HEK293 (cell line): ENCODE measurements around the gene ZBTB1.
A peak's percentile ranks its signal among the peaks of the same experiment; 100 is the strongest.

ENCODE experiments used
- BCL11B ChIP-seq: fragments of 450-650 bp; formaldehyde crosslinking; IDR thresholded peaks from 2 replicates; pipeline ENCODE4 v1.5.1; 2016; ENCODE audit warnings: low read depth, missing biosample characterization, missing genetic modification characterization
- HIC1 ChIP-seq: fragments of 450-650 bp; formaldehyde crosslinking; IDR thresholded peaks from 2 replicates; pipeline ENCODE4 v1.5.1; 2016; ENCODE audit warnings: missing biosample characterization, missing genetic modification characterization
- HOXA7 ChIP-seq: sonication (generic); formaldehyde crosslinking; IDR thresholded peaks from 2 replicates; pipeline ENCODE4 v1.8.1; 2022; ENCODE audit warnings: missing genetic modification reagents, borderline replicate concordance
- MEIS1 ChIP-seq: sonication (generic); formaldehyde crosslinking; IDR thresholded peaks from 2 replicates; pipeline ENCODE4 v1.8.1; 2022; ENCODE audit warnings: missing genetic modification reagents, mild to moderate bottlenecking, borderline replicate concordance
- PATZ1 ChIP-seq: fragments of 450-650 bp; formaldehyde crosslinking; IDR thresholded peaks from 2 replicates; pipeline ENCODE4 v1.5.1; 2016; ENCODE audit warnings: missing biosample characterization, missing genetic modification characterization
- PBX3 ChIP-seq: sonication (generic); formaldehyde crosslinking; IDR thresholded peaks from 2 replicates; pipeline ENCODE4 v1.8.1; 2022; ENCODE audit warnings: mild to moderate bottlenecking, moderate library complexity, missing genetic modification reagents
- SP2 ChIP-seq: fragments of 450-650 bp; formaldehyde crosslinking; IDR thresholded peaks from 2 replicates; pipeline ENCODE4 v1.5.1; 2016; ENCODE audit warnings: missing biosample characterization, missing genetic modification characterization
- TRIM28 ChIP-seq: IDR thresholded peaks from 2 replicates; pipeline ENCODE4 v1.6.1; 2011; ENCODE audit warnings: low read length, control low read depth, borderline replicate concordance
- WT1 ChIP-seq: fragments of 450-650 bp; formaldehyde crosslinking; IDR thresholded peaks from 2 replicates; pipeline ENCODE4 v1.5.1; 2016; ENCODE audit warnings: missing biosample characterization, missing genetic modification characterization
- YY1 ChIP-seq: fragments of 450-650 bp; formaldehyde crosslinking; IDR thresholded peaks from 2 replicates; pipeline ENCODE4 v1.5.1; 2018; ENCODE audit warnings: missing biosample characterization, missing genetic modification characterization
- YY2 ChIP-seq: fragments of 450-650 bp; formaldehyde crosslinking; IDR thresholded peaks from 2 replicates; pipeline ENCODE4 v1.5.1; 2016; ENCODE audit warnings: missing biosample characterization, missing genetic modification characterization
- ZBTB8A ChIP-seq: fragments of 450-650 bp; formaldehyde crosslinking; IDR thresholded peaks from 2 replicates; pipeline ENCODE4 v1.5.1; 2016; ENCODE audit warnings: missing biosample characterization, missing genetic modification characterization
- ZNF148 ChIP-seq: fragments of 450-650 bp; formaldehyde crosslinking; IDR thresholded peaks from 2 replicates; pipeline ENCODE4 v1.5.0; 2017; ENCODE audit warnings: missing biosample characterization, missing genetic modification characterization, borderline replicate concordance
- ZNF155 ChIP-seq: fragments of 450-650 bp; formaldehyde crosslinking; IDR thresholded peaks from 2 replicates; pipeline ENCODE4 v1.5.1; 2016; ENCODE audit warnings: missing biosample characterization, missing genetic modification characterization
- ZNF274 ChIP-seq, 2 experiments: fragments of 200-500 bp in 1 of 2; fragments of 450-650 bp in 1 of 2; sonication (Bioruptor generic) in 1 of 2; formaldehyde crosslinking in 1 of 2; IDR thresholded peaks; 2 replicates each; pipeline versions ENCODE4 v1.5.1 to v1.6.1; 2014 to 2016; ENCODE audit warnings: borderline replicate concordance in 1 of 2, inconsistent platforms in 1 of 2, low read length in 1 of 2, missing biosample characterization in 1 of 2, missing genetic modification characterization in 1 of 2
- ZNF366 ChIP-seq: fragments of 450-650 bp; formaldehyde crosslinking; conservative IDR thresholded peaks from 2 replicates; pipeline ENCODE4 v1.5.1; 2016; ENCODE audit warnings: missing biosample characterization, missing genetic modification characterization
- ZNF391 ChIP-seq: fragments of 450-650 bp; formaldehyde crosslinking; IDR thresholded peaks from 2 replicates; pipeline ENCODE4 v1.5.1; 2016; ENCODE audit warnings: low read depth, missing biosample characterization, missing genetic modification characterization, borderline replicate concordance
- ZNF416 ChIP-seq: fragments of 450-650 bp; formaldehyde crosslinking; IDR thresholded peaks from 2 replicates; pipeline ENCODE4 v1.5.1; 2016; ENCODE audit warnings: missing biosample characterization, missing genetic modification characterization
- ZNF48 ChIP-seq: fragments of 450-650 bp; formaldehyde crosslinking; IDR thresholded peaks from 2 replicates; pipeline ENCODE4 v1.5.1; 2016; ENCODE audit warnings: missing biosample characterization, missing genetic modification characterization
- ZNF514 ChIP-seq: fragments of 450-650 bp; formaldehyde crosslinking; IDR thresholded peaks from 2 replicates; pipeline ENCODE4 v1.5.1; 2016; ENCODE audit warnings: missing biosample characterization, missing genetic modification characterization
- ZNF600 ChIP-seq: fragments of 450-650 bp; formaldehyde crosslinking; IDR thresholded peaks from 2 replicates; pipeline ENCODE4 v1.5.1; 2016; ENCODE audit warnings: missing biosample characterization, missing genetic modification characterization
- ZNF670 ChIP-seq: fragments of 450-650 bp; formaldehyde crosslinking; IDR thresholded peaks from 2 replicates; pipeline ENCODE4 v1.5.1; 2016; ENCODE audit warnings: missing biosample characterization, missing genetic modification characterization, low read depth
- ZNF785 ChIP-seq: fragments of 450-650 bp; formaldehyde crosslinking; IDR thresholded peaks from 2 replicates; pipeline ENCODE4 v1.5.1; 2016; ENCODE audit warnings: missing biosample characterization, missing genetic modification characterization

Gene ZBTB1

GRCh38 chr14:64501411-64502171 is 3.0 kb upstream of the ZBTB1 start (continued):
- TF ChIP-seq ZNF148 (no peak), ZNF670 (tag by site-specific recombination) (no peak), ZNF785 (tag by site-specific recombination) (no peak), ZNF391 (tag by site-specific recombination) (no peak), ZNF514 (tag by site-specific recombination) (no peak), YY1 (no peak), PATZ1 (peak; percentile 57; the same call in 1 of the 2 replicates), YY2 (no peak), PBX3 (CRISPR knock-in tag) (no peak), HOXA7 (CRISPR knock-in tag) (no peak), ZNF366 (tag by site-specific recombination) (0 out of 2 replicates have a peak, but pooled peaks have one; percentile 30), ZNF48 (no peak), ZNF416 (no peak), BCL11B (tag by site-specific recombination) (no peak), ZBTB8A (tag by site-specific recombination) (peak; percentile 27; the same call in 1 of the 2 replicates), TRIM28 (peak; percentile 98), HIC1 (peak; percentile 23; the same call in 1 of the 2 replicates), ZNF274 (IDR thresholded peaks at IDR 0.05; ENCODE audit: low read length) (no peak), ZNF274 (tag by site-specific recombination; IDR thresholded peaks at IDR 0.05; ENCODE audit: borderline replicate concordance) (no peak), ZNF600 (tag by site-specific recombination) (peak; percentile 68; the same call in 1 of the 2 replicates), ZNF155 (tag by site-specific recombination) (no peak), MEIS1 (CRISPR knock-in tag) (no peak), SP2 (tag by site-specific recombination) (peak; percentile 57), WT1 (tag by site-specific recombination) (peak; percentile 72)
